Aorta (tissue), 5 donors: ENCODE results near the gene LAIR2. TPM values are rescaled to one million over a fixed set of nuclear protein-coding genes. Genes with fewer than 3 reads are reported as not detected.

ENCODE experiments used
- ATAC-seq: fragments of 200-7000 bp; cut with Tn5 transposase; one replicate; pipeline ENCODE4 v1.9.1; 2022; ENCODE audit warnings: moderate library complexity; ENCODE audit not compliant: low FRiP score
- DNase-seq, 2 donors: peaks; one replicate each; pipeline ENCODE4 v3.0.0-alpha.2; 2020
- H3K27ac ChIP-seq, 2 donors: one replicate each; pipeline ENCODE4 v1.5.1; 2013; ENCODE audit warnings: low read length in 2 of 2, mild to moderate bottlenecking in 2 of 2, moderate library complexity in 2 of 2, control low read depth in 1 of 2, inconsistent platforms in 1 of 2, low read depth in 1 of 2
- H3K27me3 ChIP-seq, 2 donors: one replicate each; pipeline ENCODE4 v1.6.1; 2013; ENCODE audit warnings: control low read depth in 1 of 2, low read length in 1 of 2, mild to moderate bottlenecking in 1 of 2, moderate library complexity in 1 of 2; ENCODE audit not compliant: insufficient read depth in 2 of 2, control insufficient read depth in 1 of 2
- H3K36me3 ChIP-seq, 2 donors: one replicate each; pipeline ENCODE4 v1.6.1; 2013; ENCODE audit warnings: control low read depth in 1 of 2, low read length in 1 of 2, mild to moderate bottlenecking in 1 of 2; ENCODE audit not compliant: insufficient read depth in 2 of 2, control insufficient read depth in 1 of 2
- H3K4me1 ChIP-seq, 2 donors: one replicate each; pipeline ENCODE4 v1.6.1; 2013; ENCODE audit warnings: low read length in 2 of 2, control low read depth in 1 of 2, mild to moderate bottlenecking in 1 of 2, moderate library complexity in 1 of 2; ENCODE audit not compliant: insufficient read depth in 2 of 2, control insufficient read depth in 1 of 2
- H3K4me3 ChIP-seq, 2 donors: one replicate each; pipeline ENCODE4 v1.5.1; 2013; ENCODE audit warnings: low read length in 2 of 2, control low read depth in 1 of 2, mild to moderate bottlenecking in 1 of 2
- H3K9me3 ChIP-seq: one replicate; pipeline ENCODE4 v1.6.1; 2013; ENCODE audit warnings: mild to moderate bottlenecking, low read length; ENCODE audit not compliant: control insufficient read depth
- WGBS, 2 donors: extraction: QIAGEN DNeasy Blood & Tissue Kit; methylation state at CpG; one replicate each; pipeline ENCODE4 v1.1.7; 2013; 5-methylcytosine and 5-hydroxymethylcytosine counted together
- intact Hi-C, 2 donors: fragments of 100-400 bp; cut with DNase I; formaldehyde crosslinking; loops; one replicate each; pipeline versions ENCODE4 v1.14.2 to v1.15.0; 2022
- polyA plus RNA-seq, 2 donors: library from polyadenylated mRNA; stranded (reverse); fragments of 200-250 nt; gene quantifications; one replicate each; pipeline ENCODE4 v1.2.3, GENCODE V29; 2013
- total RNA-seq, 2 donors: library from RNA; stranded (reverse); fragmentation: NEBNext Ultra II Directional; extraction: Animal tissue kit (Norgen Biotek cat#: 25700); gene quantifications; one replicate each; pipeline ENCODE4 v1.2.1, GENCODE V29; 2021
- donor health status: healthy with polysubstance abuse.
- donor health status: Bipolar disorder and iron deficiency.
- donor health status: DM: no; HTN: no; CAD: no.
- donor health status: DM: no; HTN: no; CAD: no.
- donor health status: DM: yes; HTN: yes; CAD: no.

LAIR2 gene
- total and polyA plus RNA-seq, 4 donors = 0.52 to 2.4 TPM; not detected in 2

DNA sequence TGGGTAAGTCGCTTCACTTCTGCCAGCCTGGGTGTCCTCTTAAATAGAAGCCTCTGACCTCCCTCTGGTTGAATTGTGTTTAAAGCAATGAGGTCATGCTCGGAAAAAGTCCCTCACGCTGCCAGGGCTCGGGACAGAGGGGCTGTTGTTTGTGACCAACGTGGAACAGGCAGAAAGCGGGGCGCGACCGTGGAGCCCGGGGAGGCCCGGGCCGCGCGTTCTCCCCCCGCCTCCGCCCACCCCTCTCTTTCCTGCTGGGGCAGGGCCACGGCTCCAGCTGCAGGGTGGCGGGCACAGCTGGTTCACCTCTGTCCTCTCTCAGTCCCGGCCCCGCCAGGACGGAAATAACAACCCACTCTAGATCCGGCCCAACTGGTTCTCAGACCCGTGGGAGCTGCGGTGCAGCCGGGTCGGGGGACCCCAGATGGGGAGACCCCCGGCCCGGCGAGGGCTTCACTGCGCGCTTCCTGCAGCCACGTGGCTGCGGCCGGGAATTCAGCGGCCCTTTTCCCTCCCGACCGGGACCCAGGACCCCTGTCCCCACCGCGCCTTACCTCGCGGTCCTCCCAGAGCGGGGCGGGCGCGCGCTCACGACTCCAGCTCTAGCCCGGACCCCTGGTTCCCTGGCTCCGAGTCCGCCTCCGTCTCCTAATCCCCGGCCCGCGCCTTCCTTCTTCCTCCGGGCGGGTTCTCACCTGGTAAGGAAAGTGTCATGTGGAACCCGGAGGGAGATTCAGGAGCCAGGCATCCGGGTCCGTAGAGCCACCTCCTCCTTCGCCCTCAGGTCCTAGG, 31.4 kb upstream of the LAIR2 start:
- H3K4me1 ChIP-seq = no peaks in the 10 kb centered on the region
- H3K9me3 ChIP-seq = no peaks in the 10 kb centered on the region
- H3K36me3 ChIP-seq = no peaks in the 10 kb centered on the region
- no peaks in the 10 kb centered on the region for H3K27me3 ChIP-seq
- H3K27ac ChIP-seq = peak overlapping the region in 1 of 2 donors; percentile 79
- DNase-seq = peak; percentile 59 to 84
- 1% methylated on average over 57 to 60 of the region's 60 CpGs for WGBS, 2 donors
- peak; percentile 58 for ATAC-seq
- intact Hi-C loops = no loop called here
- peak overlapping the region; percentile 29 to 69 for H3K4me3 ChIP-seq

GRCh38 chr19:54473071-54473891, 29.4 kb upstream of the LAIR2 start, which contains the start of gene CDC42EP5:
Gene CDC42EP5, minus strand, starts transcription at chr19:54473296. Its CDS starts 7,749 bp downstream, at chr19:54465547.
- no peaks in the 10 kb centered on the region for H3K9me3 ChIP-seq
- H3K27me3 ChIP-seq = no peaks in the 10 kb centered on the region
- peak within 1 kb of the TSS; percentile 23 to 66 for H3K4me3 ChIP-seq
- no peaks in the 10 kb centered on the region for H3K4me1 ChIP-seq
- WGBS, 2 donors = 7 to 8% methylated on average over 14 of the region's 14 CpGs
- peak within 1 kb of the TSS in 1 of 2 donors; percentile 7 for H3K27ac ChIP-seq
- DNase-seq (peak; percentile 87 to 91), ATAC-seq (peak; percentile 92)
- no peaks in the 10 kb centered on the region for H3K36me3 ChIP-seq
- intact Hi-C loops = no loop called here

- WGBS, 2 donors = 82 to 85% methylated on average over 6 of the region's 6 CpGs
- no peak for DNase-seq
Measured at GRCh38 chr19:54473892-54474372, 28.7 kb upstream of the LAIR2 start.

DNA sequence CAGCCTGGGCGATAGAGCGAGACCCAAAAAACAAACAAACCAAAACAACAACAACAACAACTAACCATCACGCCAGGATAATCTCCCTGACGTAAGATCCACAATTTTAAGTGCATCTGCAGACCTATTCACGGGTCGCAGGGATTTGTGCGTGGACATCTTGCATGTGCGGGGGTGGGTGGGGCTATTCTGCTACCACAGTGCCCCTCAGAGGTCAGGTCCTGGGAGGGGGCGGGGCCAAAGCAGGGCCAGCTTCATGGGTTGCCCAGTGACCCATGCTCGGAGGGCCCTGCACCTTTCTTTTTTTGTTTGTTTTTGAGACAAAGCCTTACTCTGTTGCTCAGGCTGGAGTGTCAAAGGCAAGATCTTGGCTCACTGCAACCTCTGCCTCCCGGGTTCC, 26.9 kb upstream of the LAIR2 start:
- intact Hi-C loops = loop anchor here in 1 of 2 donors (5.0 kb wide), 1 partner anchor 38 kb away; no protein-coding TSS in a partner anchor
- no peaks in the 10 kb centered on the region for H3K4me1 ChIP-seq
- H3K27me3 ChIP-seq = no peaks in the 10 kb centered on the region
- no peak overlapping the region for H3K27ac ChIP-seq
- ATAC-seq = no peak
- DNase-seq = no peak
- H3K36me3 ChIP-seq = no peaks in the 10 kb centered on the region
- no peak overlapping the region for H3K4me3 ChIP-seq
- WGBS, 2 donors = 86 to 87% methylated on average over 11 of the region's 11 CpGs
- no peaks in the 10 kb centered on the region for H3K9me3 ChIP-seq

More at GRCh38 chr19:54473892-54474372, 28.7 kb upstream of the LAIR2 start:
- Histone ChIP-seq H3K4me1 (no peaks in the 10 kb centered on the region), H3K27me3 (no peaks in the 10 kb centered on the region), H3K4me3 (no peak overlapping the region), H3K36me3 (no peaks in the 10 kb centered on the region), H3K9me3 (no peaks in the 10 kb centered on the region), H3K27ac (peak overlapping the region in 1 of 2 donors; percentile 7)
- ATAC-seq = no peak
- intact Hi-C loops = no loop called here

DNA sequence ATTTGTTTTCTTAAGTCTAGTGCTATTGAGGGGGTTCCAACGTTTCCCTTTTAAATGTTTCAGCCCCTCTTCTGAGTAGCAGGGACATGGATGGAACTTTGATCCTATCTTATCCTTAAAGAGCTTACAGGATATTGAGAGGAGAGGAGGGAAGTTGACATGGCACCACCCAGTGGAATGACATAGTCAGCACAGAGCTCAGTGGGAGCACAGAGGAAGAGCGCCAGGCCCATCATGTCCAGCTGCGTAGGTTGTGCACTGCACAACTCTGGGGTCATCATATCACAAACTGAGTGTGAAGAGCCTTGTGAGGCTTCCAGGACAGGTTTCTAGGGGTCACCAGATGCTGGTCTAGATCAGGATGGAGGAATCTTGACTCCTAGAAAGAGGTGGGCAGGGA, 25.0 kb upstream of the LAIR2 start:
- 59 to 65% methylated on average over 3 of the region's 3 CpGs for WGBS, 2 donors
- intact Hi-C loops = loop anchor here in 1 of 2 donors (5.0 kb wide), 1 partner anchor 40 kb away; no protein-coding TSS in a partner anchor

GRCh38 chr19:54478677-54479266, 23.9 kb upstream of the LAIR2 start:
- H3K27me3 ChIP-seq = no peaks in the 10 kb centered on the region
- peak in 1 of 2 donors; percentile 41 for DNase-seq
- WGBS, 2 donors = 14 to 15% methylated on average over 10 of the region's 10 CpGs
- no peaks in the 10 kb centered on the region for H3K36me3 ChIP-seq
- no peak overlapping the region for H3K4me3 ChIP-seq
- H3K27ac ChIP-seq = no peak overlapping the region
- intact Hi-C loops = loop anchor here in 1 of 2 donors (5.0 kb wide), 1 partner anchor 41 kb away; no protein-coding TSS in a partner anchor
- no peaks in the 10 kb centered on the region for H3K4me1 ChIP-seq
- no peak for ATAC-seq
- H3K9me3 ChIP-seq = no peaks in the 10 kb centered on the region

More for the DNA sequence above, 25.0 kb upstream of the LAIR2 start:
- DNase-seq = no peak
- Histone ChIP-seq H3K27me3 (no peaks in the 10 kb centered on the region), H3K4me3 (no peak overlapping the region), H3K36me3 (no peaks in the 10 kb centered on the region), H3K9me3 (no peaks in the 10 kb centered on the region), H3K27ac (no peak overlapping the region), H3K4me1 (no peaks in the 10 kb centered on the region)
- no peak for ATAC-seq

DNA sequence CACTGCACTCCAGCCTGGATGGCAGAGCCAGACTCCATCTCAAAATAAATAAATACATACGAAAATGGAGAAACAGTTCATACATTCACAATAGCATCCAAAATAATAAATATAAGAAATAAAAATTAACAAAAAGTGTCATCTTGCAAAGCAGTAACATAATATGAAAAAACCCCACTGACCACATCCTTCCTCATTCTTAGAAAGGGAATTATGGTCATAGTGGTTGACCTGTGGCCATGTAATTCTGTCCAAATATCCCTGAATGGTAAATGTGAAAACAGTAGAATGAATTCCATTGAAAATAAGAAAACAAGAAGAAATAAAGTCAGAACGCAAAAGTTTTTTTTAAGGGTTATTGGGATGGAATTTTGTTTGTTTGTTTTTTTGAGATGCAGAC, 22.6 kb upstream of the LAIR2 start:
- no peak overlapping the region for H3K4me3 ChIP-seq

GRCh38 chr19:54481326-54481930, 21.2 kb upstream of the LAIR2 start:
- ATAC-seq = no peak

More for the DNA sequence above, 22.6 kb upstream of the LAIR2 start:
- DNase-seq (no peak), ATAC-seq (no peak)
- H3K4me1 ChIP-seq = no peaks in the 10 kb centered on the region
- H3K27me3 ChIP-seq = peaks cover 0 to 3% of the 10 kb centered on the region in 2 donors
- WGBS, 2 donors = 71 to 73% methylated on average over 2 of the region's 2 CpGs
- H3K9me3 ChIP-seq = no peaks in the 10 kb centered on the region
- H3K27ac ChIP-seq = no peak overlapping the region
- intact Hi-C loops = loop anchor here in 1 of 2 donors (5.0 kb wide), 1 partner anchor 192 kb away; no protein-coding TSS in a partner anchor
- H3K36me3 ChIP-seq = no peaks in the 10 kb centered on the region

More at GRCh38 chr19:54481326-54481930, 21.2 kb upstream of the LAIR2 start:
- peaks cover 0 to 3% of the 10 kb centered on the region in 2 donors for H3K27me3 ChIP-seq
- no peaks in the 10 kb centered on the region for H3K9me3 ChIP-seq
- H3K27ac ChIP-seq = no peak overlapping the region
- no peaks in the 10 kb centered on the region for H3K4me1 ChIP-seq
- intact Hi-C loops = loop anchor here in 1 of 2 donors (5.0 kb wide), 1 partner anchor 191 kb away; no protein-coding TSS in a partner anchor
- no peak overlapping the region for H3K4me3 ChIP-seq
- 11 to 12% methylated on average over 16 of the region's 16 CpGs for WGBS, 2 donors
- DNase-seq = peak in 1 of 2 donors; percentile 69
- H3K36me3 ChIP-seq = no peaks in the 10 kb centered on the region
